Neuronal stem cell (in vitro differentiated cells): ENCODE measurements around the gene PLA2G4C.

Experiments used
- DNase-seq: peaks from one replicate; pipeline ENCODE4 v3.0.0-alpha.2; 2013; ENCODE audit warnings: low spot score
- H2AFZ ChIP-seq: one replicate; pipeline ENCODE4 v1.6.1; 2013; ENCODE audit warnings: mild to moderate bottlenecking, low read length, inconsistent platforms
- H2AK5ac ChIP-seq: 2 replicates; pipeline ENCODE4 v1.6.1; 2013; ENCODE audit warnings: low read depth, mild to moderate bottlenecking, inconsistent platforms, low read length, moderate library complexity, mixed read lengths
- H2BK120ac ChIP-seq: 2 replicates; pipeline ENCODE4 v1.6.1; 2013; ENCODE audit warnings: low read depth, mild to moderate bottlenecking, inconsistent platforms, low read length, moderate library complexity, mixed read lengths
- H2BK12ac ChIP-seq: one replicate; pipeline ENCODE4 v1.6.1; 2013; ENCODE audit warnings: low read length, inconsistent platforms
- H2BK15ac ChIP-seq: 2 replicates; pipeline ENCODE4 v1.6.1; 2013; ENCODE audit warnings: mild to moderate bottlenecking, low read length, inconsistent platforms, mixed read lengths
- H2BK5ac ChIP-seq: one replicate; pipeline ENCODE4 v1.6.1; 2013; ENCODE audit warnings: inconsistent platforms, mild to moderate bottlenecking, low read length, moderate library complexity
- H3K14ac ChIP-seq: one replicate; pipeline ENCODE4 v1.6.1; 2013; ENCODE audit warnings: low read length, inconsistent platforms
- H3K18ac ChIP-seq: 2 replicates; pipeline ENCODE4 v1.6.1; 2013; ENCODE audit warnings: low read length, inconsistent platforms
- H3K23ac ChIP-seq: 2 replicates; pipeline ENCODE4 v1.6.1; 2013; ENCODE audit warnings: low read depth, mild to moderate bottlenecking, mixed read lengths, low read length, inconsistent platforms; ENCODE audit not compliant: poor library complexity
- H3K27ac ChIP-seq: replicated peaks from 3 replicates; pipeline ENCODE4 v1.5.1; 2013; ENCODE audit warnings: low read length, inconsistent platforms
- H3K27me3 ChIP-seq, 3 experiments: 2 replicates each; pipeline ENCODE4 v1.6.1; 2013; ENCODE audit warnings: low read length in 3 of 3, mild to moderate bottlenecking in 2 of 3, inconsistent platforms in 1 of 3, low read depth in 1 of 3, mixed read lengths in 1 of 3, moderate library complexity in 1 of 3; ENCODE audit not compliant: control insufficient read depth in 3 of 3, insufficient read depth in 3 of 3
- H3K36me3 ChIP-seq, 2 donors: replicated peaks in 1 of 2; 2 replicates each; pipeline ENCODE4 v1.6.1; 2013; ENCODE audit warnings: low read length in 2 of 2; ENCODE audit not compliant: control insufficient read depth in 2 of 2, insufficient read depth in 2 of 2
- H3K4ac ChIP-seq: 2 replicates; pipeline ENCODE4 v1.6.1; 2013; ENCODE audit warnings: inconsistent platforms, mild to moderate bottlenecking, low read length, moderate library complexity
- H3K4me1 ChIP-seq, 2 donors: 1 replicate in 1 of 2; 2 replicates in 1 of 2; pipeline ENCODE4 v1.6.1; 2013; ENCODE audit warnings: low read length in 2 of 2, low read depth in 1 of 2; ENCODE audit not compliant: control insufficient read depth in 2 of 2, insufficient read depth in 1 of 2
- H3K4me2 ChIP-seq: one replicate; pipeline ENCODE4 v1.6.1; 2013; ENCODE audit warnings: mild to moderate bottlenecking, low read length, inconsistent platforms; ENCODE audit not compliant: insufficient read depth, poor library complexity, severe bottlenecking
- H3K4me3 ChIP-seq, 2 donors: 2 replicates each; pipeline ENCODE4 v1.5.1; 2013; ENCODE audit warnings: low read length in 2 of 2, mild to moderate bottlenecking in 2 of 2, inconsistent platforms in 1 of 2, moderate library complexity in 1 of 2
- H3K79me1 ChIP-seq: one replicate; pipeline ENCODE4 v1.6.1; 2013; ENCODE audit warnings: low read depth, mild to moderate bottlenecking, inconsistent platforms, low read length, moderate library complexity
- H3K9ac ChIP-seq: one replicate; pipeline ENCODE4 v1.6.1; 2013; ENCODE audit warnings: mild to moderate bottlenecking, low read depth, low read length, inconsistent platforms; ENCODE audit not compliant: poor library complexity
- H3K9me3 ChIP-seq, 2 donors: replicated peaks in 1 of 2; 2 replicates each; pipeline versions ENCODE3 to v1.6.1; 2013; ENCODE audit warnings: low read length in 2 of 2, mild to moderate bottlenecking in 2 of 2, inconsistent platforms in 1 of 2, low read depth in 1 of 2, mixed read lengths in 1 of 2, moderate library complexity in 1 of 2; ENCODE audit not compliant: control insufficient read depth in 2 of 2, insufficient read depth in 1 of 2
- H4K8ac ChIP-seq: one replicate; pipeline ENCODE4 v1.6.1; 2013; ENCODE audit warnings: low read depth, mild to moderate bottlenecking, inconsistent platforms, low read length, moderate library complexity
- H4K91ac ChIP-seq: one replicate; pipeline ENCODE4 v1.6.1; 2013; ENCODE audit warnings: low read length, low read depth, mild to moderate bottlenecking, inconsistent platforms; ENCODE audit not compliant: poor library complexity
- WGBS, 2 donors: extraction: QIAGEN DNeasy Blood & Tissue Kit; methylation state at CpG; one replicate each; pipeline ENCODE4 v1.1.7; 2013; ENCODE audit warnings: missing lambda C conversion rate in 2 of 2, mixed read lengths in 1 of 2; ENCODE audit not compliant: insufficient read length in 2 of 2, insufficient replicate concordance in 1 of 2; ENCODE audit errors: extremely low coverage in 2 of 2; 5-methylcytosine and 5-hydroxymethylcytosine counted together

PLA2G4C gene

DNA sequence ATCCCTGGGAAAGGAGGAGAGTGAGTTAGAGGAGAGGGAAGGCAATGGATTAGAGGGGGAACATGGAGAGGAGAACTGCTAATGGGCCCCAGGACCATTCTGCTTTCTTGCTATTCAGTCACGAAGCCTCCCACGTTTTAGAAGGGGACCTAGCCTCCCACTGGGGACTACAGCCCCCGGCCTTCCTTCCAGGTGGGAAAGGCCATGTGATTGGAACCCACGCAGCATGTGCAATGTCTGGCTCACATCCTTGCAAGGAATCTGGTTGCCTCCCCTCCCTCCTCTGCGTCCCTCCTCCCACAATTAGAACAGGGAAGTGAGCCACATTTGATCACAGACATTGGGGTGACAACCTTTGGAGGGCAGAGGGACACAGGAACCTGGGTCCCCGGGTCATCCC, 22.5 kb upstream of the PLA2G4C start:
- H3K36me3 ChIP-seq, result peaks cover 45 to 96% of the 10 kb centered on the region in 2 donors
- H2AK5ac ChIP-seq, result no peak overlapping the region
- no peak overlapping the region for H3K18ac ChIP-seq
- no peak overlapping the region for H3K14ac ChIP-seq
- H3K79me1 ChIP-seq, result no peaks in the 10 kb centered on the region
- no peak overlapping the region for H2BK15ac ChIP-seq
- H3K9ac ChIP-seq, result no peak overlapping the region
- no peak overlapping the region for H3K4me2 ChIP-seq
- H2AFZ ChIP-seq, result no peak overlapping the region
- no peak overlapping the region for H3K4me3 ChIP-seq
- H3K9me3 ChIP-seq, result no peaks in the 10 kb centered on the region
- H3K27ac ChIP-seq, result no peak overlapping the region
- no peaks in the 10 kb centered on the region for H3K4me1 ChIP-seq
- H3K27me3 ChIP-seq, result no peaks in the 10 kb centered on the region
- no peak overlapping the region for H2BK120ac ChIP-seq
- WGBS, 2 donors, result no CpG with 5 or more reads among the region's 6 CpGs
- DNase-seq, result no peak
- no peak overlapping the region for H4K8ac ChIP-seq
- H3K4ac ChIP-seq, result no peak overlapping the region
- no peak overlapping the region for H2BK12ac ChIP-seq
- no peak overlapping the region for H2BK5ac ChIP-seq
- H4K91ac ChIP-seq, result no peak overlapping the region
- H3K23ac ChIP-seq, result no peak overlapping the region

DNA sequence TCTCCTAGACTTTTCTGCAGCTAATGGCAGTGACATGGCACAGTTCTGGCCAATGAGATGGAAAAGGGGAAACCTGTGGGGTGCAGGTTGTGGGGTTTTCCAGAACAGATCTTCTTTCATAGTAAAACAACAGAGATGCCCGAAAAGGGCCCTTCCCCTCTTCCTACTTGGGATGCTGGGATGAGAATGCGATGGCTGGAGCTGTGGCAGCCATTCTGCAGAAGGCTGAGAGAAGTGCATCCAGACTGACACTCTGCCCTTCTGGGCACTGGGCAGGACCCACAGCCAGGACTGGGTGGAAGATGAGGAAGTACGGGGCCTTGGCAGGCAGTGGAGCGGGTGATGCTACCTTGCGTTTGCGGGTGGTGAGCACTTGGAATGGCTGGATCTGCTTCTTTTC, 16.9 kb upstream of the PLA2G4C start:
- Histone ChIP-seq H2BK120ac (no peak overlapping the region), H4K8ac (no peak overlapping the region), H3K4me1 (peaks cover 3 to 7% of the 10 kb centered on the region in 2 donors), H3K4ac (no peak overlapping the region), H3K18ac (no peak overlapping the region), H3K4me2 (no peak overlapping the region), H3K23ac (no peak overlapping the region), H3K9ac (peak overlapping the region; percentile 15), H3K27ac (no peak overlapping the region), H3K27me3 (no peaks in the 10 kb centered on the region), H3K4me3 (no peak overlapping the region), H3K36me3 (peaks cover 40 to 98% of the 10 kb centered on the region in 2 donors), H2AFZ (no peak overlapping the region), H3K14ac (no peak overlapping the region), H2BK15ac (no peak overlapping the region), H4K91ac (no peak overlapping the region), H3K79me1 (no peaks in the 10 kb centered on the region), H2AK5ac (no peak overlapping the region), H2BK5ac (no peak overlapping the region), H2BK12ac (no peak overlapping the region), H3K9me3 (peaks cover 0 to 2% of the 10 kb centered on the region in 2 donors)
- no peak for DNase-seq
- no CpG with 5 or more reads among the region's 6 CpGs for WGBS, 2 donors

- Histone ChIP-seq H3K9me3 (peaks cover 0 to 4% of the 10 kb centered on the region in 2 donors), H4K8ac (no peak overlapping the region), H3K79me1 (no peaks in the 10 kb centered on the region), H3K18ac (no peak overlapping the region), H3K27me3 (no peaks in the 10 kb centered on the region), H3K23ac (no peak overlapping the region), H3K27ac (no peak overlapping the region), H2AFZ (no peak overlapping the region), H4K91ac (no peak overlapping the region), H3K4ac (no peak overlapping the region), H3K14ac (no peak overlapping the region), H2BK12ac (no peak overlapping the region), H2AK5ac (no peak overlapping the region), H3K36me3 (peaks cover 39 to 97% of the 10 kb centered on the region in 2 donors), H3K4me3 (no peak overlapping the region), H2BK120ac (no peak overlapping the region), H3K9ac (no peak overlapping the region), H2BK5ac (no peak overlapping the region), H3K4me1 (peaks cover 3 to 7% of the 10 kb centered on the region in 2 donors), H3K4me2 (no peak overlapping the region), H2BK15ac (no peak overlapping the region)
- DNase-seq, result peak; percentile 54
- WGBS, 2 donors, result no CpG with 5 or more reads among the region's 12 CpGs
These were observed 13.5 kb upstream of the PLA2G4C start for GRCh38 chr19:48123907-48124651.

GRCh38 chr19:48122421-48122820, 11.8 kb upstream of the PLA2G4C start:
- Histone ChIP-seq H3K36me3 (peaks cover 38 to 97% of the 10 kb centered on the region in 2 donors), H3K4me1 (peaks cover 4 to 7% of the 10 kb centered on the region in 2 donors), H3K27ac (no peak overlapping the region), H3K9me3 (peaks cover 0 to 2% of the 10 kb centered on the region in 2 donors), H3K79me1 (no peaks in the 10 kb centered on the region), H2BK12ac (no peak overlapping the region), H3K4ac (no peak overlapping the region), H2BK120ac (no peak overlapping the region), H4K91ac (no peak overlapping the region), H2BK15ac (no peak overlapping the region), H3K27me3 (no peaks in the 10 kb centered on the region), H2BK5ac (peak overlapping the region; percentile 40), H3K18ac (no peak overlapping the region), H3K9ac (no peak overlapping the region), H3K4me3 (no peak overlapping the region), H2AK5ac (no peak overlapping the region), H2AFZ (no peak overlapping the region), H3K23ac (no peak overlapping the region), H3K4me2 (no peak overlapping the region), H4K8ac (no peak overlapping the region), H3K14ac (no peak overlapping the region)
- WGBS, 2 donors, result no CpG with 5 or more reads among the region's 14 CpGs
- DNase-seq, result no peak
